ENCODE results near the gene MTR. TPM values are rescaled to one million over a fixed set of nuclear protein-coding genes. Genes with fewer than 3 reads are reported as not detected.

Gene MTR
- total RNA-seq, 1 donor from 2014 or later = 24.1 TPM

GRCh38 chr1:236860674-236861073, 65.6 kb downstream of the MTR start:
- no peak for DNase-seq (ENCODE audit: low spot score in 2 of 2)
- FAIRE-seq = no peak

GRCh38 chr1:236861560-236862218, 66.6 kb downstream of the MTR start:
- FAIRE-seq (no peak), DNase-seq (ENCODE audit: low spot score in 2 of 2) (no peak)

- no peak for FAIRE-seq
- DNase-seq (ENCODE audit: low spot score in 2 of 2) = no peak
Measured at GRCh38 chr1:236862219-236862591, 67.1 kb downstream of the MTR start.

- no peak for DNase-seq (ENCODE audit: low spot score in 2 of 2)
- no peak for FAIRE-seq
Measured at GRCh38 chr1:236862615-236863211, 67.6 kb downstream of the MTR start.

GRCh38 chr1:236864211-236864610, 69.1 kb downstream of the MTR start:
- no peak for DNase-seq (ENCODE audit: low spot score in 2 of 2)
- FAIRE-seq = no peak

- DNase-seq (ENCODE audit: low spot score in 2 of 2) (no peak), FAIRE-seq (no peak)
Measured at GRCh38 chr1:236864996-236865817, 70.1 kb downstream of the MTR start.

GRCh38 chr1:236865818-236866155, 70.7 kb downstream of the MTR start:
- DNase-seq (ENCODE audit: low spot score in 2 of 2) (no peak), FAIRE-seq (no peak)

- DNase-seq (ENCODE audit: low spot score in 2 of 2) = no peak
- FAIRE-seq = no peak
Measured at GRCh38 chr1:236868625-236869467, 73.8 kb downstream of the MTR start.

- DNase-seq (ENCODE audit: low spot score in 2 of 2) (no peak), FAIRE-seq (no peak)
Measured at GRCh38 chr1:236869911-236870310, 74.8 kb downstream of the MTR start.

- FAIRE-seq (no peak), DNase-seq (ENCODE audit: low spot score in 2 of 2) (no peak)
Measured at GRCh38 chr1:236870721-236871120, 75.6 kb downstream of the MTR start.

GRCh38 chr1:236872075-236872666, 77.1 kb downstream of the MTR start:
- FAIRE-seq (no peak), DNase-seq (ENCODE audit: low spot score in 2 of 2) (no peak)

- FAIRE-seq (no peak), DNase-seq (ENCODE audit: low spot score in 2 of 2) (no peak)
Measured at GRCh38 chr1:236875975-236876374, 80.9 kb downstream of the MTR start.

GRCh38 chr1:236877661-236878060, 82.6 kb downstream of the MTR start:
- FAIRE-seq (peak; percentile 3), DNase-seq (ENCODE audit: low spot score in 2 of 2) (no peak)

- DNase-seq (ENCODE audit: low spot score in 2 of 2) = no peak
- FAIRE-seq = no peak
Measured at GRCh38 chr1:236880209-236880608, 85.1 kb downstream of the MTR start.

- FAIRE-seq = no peak
- DNase-seq (ENCODE audit: low spot score in 2 of 2) = no peak
Measured at GRCh38 chr1:236882678-236883077, 87.6 kb downstream of the MTR start.

GRCh38 chr1:236886199-236886598, 91.1 kb downstream of the MTR start:
- FAIRE-seq = no peak

GRCh38 chr1:236887081-236887480, 92.0 kb downstream of the MTR start:
- no peak for FAIRE-seq
- DNase-seq (ENCODE audit: low spot score in 2 of 2) = no peak

More at GRCh38 chr1:236886199-236886598, 91.1 kb downstream of the MTR start:
- DNase-seq (ENCODE audit: low spot score in 2 of 2) = no peak

- DNase-seq (ENCODE audit: low spot score in 2 of 2) (no peak), FAIRE-seq (no peak)
Measured at GRCh38 chr1:236888126-236888525, 93.0 kb downstream of the MTR start.

GRCh38 chr1:236888903-236889302, 93.8 kb downstream of the MTR start:
- DNase-seq (ENCODE audit: low spot score in 2 of 2) (peak in 1 of 2 donors; percentile 20), FAIRE-seq (no peak)

All from frontal cortex (tissue), 4 donors.